DND-41 (cell line): ENCODE measurements around the gene HTT.

Experiments used
- CTCF ChIP-seq: IDR thresholded peaks from 2 replicates; pipeline ENCODE4 v1.5.1; 2012; ENCODE audit warnings: borderline replicate concordance, low read length, moderate library complexity, mild to moderate bottlenecking; ENCODE audit not compliant: poor library complexity, severe bottlenecking; ENCODE audit errors: extremely low read depth
- EZH2 ChIP-seq: IDR thresholded peaks from 3 replicates; pipeline ENCODE4 v1.6.1; 2012; ENCODE audit warnings: borderline replicate concordance, low read depth, mild to moderate bottlenecking, moderate library complexity, low read length, inconsistent platforms; ENCODE audit not compliant: severe bottlenecking

- no peak for TF ChIP-seq CTCF
- TF ChIP-seq EZH2: no peak
Observed at GRCh38 chr4:3098346-3098745, 23.9 kb downstream of the HTT start.
